ENCODE data around the gene GTPBP1. TPM values are rescaled to one million over a fixed set of nuclear protein-coding genes. Genes with fewer than 3 reads are reported as not detected.
A peak's percentile ranks its signal among the peaks of the same experiment; 100 is the strongest.

The GTPBP1 gene
- total RNA-seq, 1 donor from 2014 or later: 101 TPM

DNA sequence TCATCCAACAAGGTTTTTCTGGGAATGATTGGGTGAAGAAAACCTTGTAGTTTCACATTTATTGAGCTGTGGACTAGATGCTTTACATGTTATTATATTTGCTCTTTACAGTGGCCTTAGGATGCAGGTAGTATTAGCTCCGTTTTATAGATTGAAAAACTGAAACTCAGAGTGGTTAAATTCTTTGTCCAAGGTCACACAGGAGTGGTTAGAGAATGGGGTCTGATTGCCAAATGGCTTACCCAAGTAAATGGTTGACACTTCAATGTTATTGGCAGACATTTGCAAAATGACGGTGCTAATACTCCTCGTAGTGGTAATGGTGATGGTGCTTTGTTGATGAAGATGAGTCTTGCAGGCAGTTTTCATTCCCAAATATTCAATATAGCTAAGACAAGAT lies 2.2 kb downstream of the GTPBP1 start:
- H3K27ac Mint-ChIP-seq: no peak overlapping the region
- no peaks in the 10 kb centered on the region for H3K9me3 Mint-ChIP-seq
- intact Hi-C loops (cut with micrococcal nuclease): loop anchor here (5.0 to 10.0 kb wide), 3 partner anchors 133 to 313 kb away; partner anchors contain the start of genes DDX17 and DMC1
- no peaks in the 10 kb centered on the region for H3K27me3 Mint-ChIP-seq (ENCODE audit: low read depth)
- DNase-seq (ENCODE audit: low spot score): no peak
- peaks cover 58% of the 10 kb centered on the region for H3K4me1 Mint-ChIP-seq (ENCODE audit: low read depth)
- H3K36me3 Mint-ChIP-seq (ENCODE audit: low read depth): peaks cover 57% of the 10 kb centered on the region
- H3K4me3 Mint-ChIP-seq (ENCODE audit: low read depth): peak overlapping the region; percentile 91

DNA sequence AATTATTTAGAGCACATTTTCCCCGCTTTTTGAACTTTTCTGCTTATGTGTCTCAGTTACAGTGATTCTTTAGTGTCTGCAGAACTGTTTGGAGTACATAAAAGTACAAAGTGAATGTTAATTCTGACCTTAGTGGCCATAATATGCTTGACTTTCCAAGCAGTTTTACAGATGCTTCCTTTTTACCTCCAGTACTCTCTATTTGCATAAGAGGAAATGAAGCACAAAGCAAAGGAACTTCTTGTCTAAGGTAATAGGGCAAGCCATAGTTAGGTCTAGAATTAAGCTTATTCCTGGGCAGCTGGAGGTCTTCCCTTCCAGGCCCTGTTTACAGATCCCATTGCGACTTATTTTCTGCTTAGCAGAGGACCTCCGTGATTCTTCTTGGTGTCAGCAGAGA lies 3.6 kb downstream of the GTPBP1 start:
- H3K27ac Mint-ChIP-seq: no peak overlapping the region
- peaks cover 67% of the 10 kb centered on the region for H3K4me1 Mint-ChIP-seq (ENCODE audit: low read depth)

DNA sequence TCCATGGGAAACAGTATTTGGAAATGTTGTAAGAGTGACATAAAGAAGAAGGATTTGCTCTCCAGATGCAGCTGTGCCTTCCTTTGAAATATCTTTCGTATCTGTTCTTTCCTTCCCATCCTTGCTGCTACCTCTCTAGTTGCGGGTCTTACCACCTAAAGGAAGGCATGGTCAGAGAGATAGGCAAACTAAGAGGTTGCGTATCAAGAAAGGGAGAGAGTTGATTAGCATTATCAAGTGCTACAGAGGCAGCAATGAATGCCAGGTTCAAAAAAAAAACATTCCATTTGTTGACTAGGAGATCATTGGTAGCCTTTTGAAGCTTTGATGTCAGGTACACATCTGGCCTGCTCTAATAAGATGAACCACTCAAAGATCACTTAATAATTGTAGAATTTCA lies 4.6 kb downstream of the GTPBP1 start:
- H3K36me3 Mint-ChIP-seq (ENCODE audit: low read depth): peaks cover 71% of the 10 kb centered on the region

More for the DNA sequence above, 3.6 kb downstream of the GTPBP1 start:
- Mint-ChIP-seq H3K9me3 (no peaks in the 10 kb centered on the region), H3K4me3 (ENCODE audit: low read depth) (no peak overlapping the region), H3K36me3 (ENCODE audit: low read depth) (peaks cover 67% of the 10 kb centered on the region), H3K27me3 (ENCODE audit: low read depth) (no peaks in the 10 kb centered on the region)
- no peak for DNase-seq (ENCODE audit: low spot score)
- intact Hi-C loops (cut with micrococcal nuclease): loop anchor here (5.0 to 10.0 kb wide), 3 partner anchors 135 to 315 kb away; partner anchors contain the start of genes DDX17 and DMC1

DNA sequence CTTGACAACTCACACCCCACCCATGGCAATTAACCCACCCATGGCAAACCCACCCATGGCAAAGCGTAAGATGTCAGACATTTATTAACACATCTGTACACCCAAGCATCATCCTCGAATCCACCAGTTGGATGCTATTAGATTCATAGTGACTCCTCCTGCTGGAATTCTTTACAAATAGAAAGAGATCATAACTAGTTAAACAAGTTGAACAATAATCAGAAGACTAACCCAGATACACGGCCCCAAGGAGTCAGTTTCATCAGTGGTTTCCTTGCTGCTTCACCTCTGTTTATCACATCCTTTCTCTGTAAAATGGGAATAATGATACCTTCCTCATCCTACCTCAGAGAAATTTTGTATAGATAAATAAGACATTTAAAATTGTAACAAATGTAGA lies 5.1 kb downstream of the GTPBP1 start:
- Mint-ChIP-seq H3K4me3 (ENCODE audit: low read depth) (no peak overlapping the region), H3K4me1 (ENCODE audit: low read depth) (peaks cover 61% of the 10 kb centered on the region), H3K27ac (no peak overlapping the region), H3K27me3 (ENCODE audit: low read depth) (no peaks in the 10 kb centered on the region), H3K36me3 (ENCODE audit: low read depth) (peaks cover 71% of the 10 kb centered on the region), H3K9me3 (no peaks in the 10 kb centered on the region)
- DNase-seq (ENCODE audit: low spot score): no peak
- intact Hi-C loops (cut with micrococcal nuclease): no loop called here

More for the DNA sequence above, 4.6 kb downstream of the GTPBP1 start:
- peaks cover 61% of the 10 kb centered on the region for H3K4me1 Mint-ChIP-seq (ENCODE audit: low read depth)
- no peaks in the 10 kb centered on the region for H3K27me3 Mint-ChIP-seq (ENCODE audit: low read depth)
- H3K4me3 Mint-ChIP-seq (ENCODE audit: low read depth): no peak overlapping the region
- no peaks in the 10 kb centered on the region for H3K9me3 Mint-ChIP-seq
- intact Hi-C loops (cut with micrococcal nuclease): no loop called here
- no peak overlapping the region for H3K27ac Mint-ChIP-seq
- no peak for DNase-seq (ENCODE audit: low spot score)

DNA sequence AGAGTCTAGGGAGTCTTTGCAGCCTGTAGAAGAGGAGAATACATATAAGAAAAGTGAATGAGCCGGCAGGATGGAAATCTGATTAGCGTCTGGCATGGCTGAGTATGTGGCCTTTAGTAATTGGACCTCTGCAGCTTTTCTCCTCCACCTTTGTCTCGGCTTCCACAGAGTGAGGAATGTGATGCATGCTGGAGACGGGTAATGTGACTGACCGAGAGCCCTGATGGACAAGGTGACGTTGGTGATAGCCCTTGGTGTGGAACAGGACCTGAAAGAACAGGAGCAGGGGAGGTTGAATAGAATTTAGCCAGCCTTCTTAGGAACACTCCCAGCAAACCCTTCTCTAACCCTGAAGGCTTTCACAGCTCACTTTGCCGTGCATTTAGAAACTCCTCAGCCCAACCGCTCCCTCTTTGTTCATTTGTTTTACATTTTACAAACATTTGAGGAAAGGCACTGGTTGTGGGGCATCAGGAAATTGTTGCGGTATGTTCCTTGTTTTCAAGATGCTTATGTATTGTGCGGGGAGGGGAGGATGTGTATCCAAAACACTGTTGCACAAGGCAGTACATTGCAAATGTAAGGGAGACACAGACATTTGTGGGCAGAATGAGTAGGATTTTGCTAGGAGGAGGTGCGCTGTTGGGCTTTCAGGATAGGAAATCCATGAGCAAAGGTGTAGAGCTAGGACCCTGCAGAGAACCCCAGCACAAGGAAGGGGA lies 6.9 kb downstream of the GTPBP1 start:
- DNase-seq (ENCODE audit: low spot score): no peak
- Mint-ChIP-seq H3K27me3 (ENCODE audit: low read depth) (no peaks in the 10 kb centered on the region), H3K36me3 (ENCODE audit: low read depth) (peaks cover 72% of the 10 kb centered on the region), H3K4me3 (ENCODE audit: low read depth) (no peak overlapping the region), H3K9me3 (no peaks in the 10 kb centered on the region), H3K4me1 (ENCODE audit: low read depth) (peaks cover 49% of the 10 kb centered on the region), H3K27ac (peak overlapping the region; percentile 49)
- intact Hi-C loops (cut with micrococcal nuclease): no loop called here

DNA sequence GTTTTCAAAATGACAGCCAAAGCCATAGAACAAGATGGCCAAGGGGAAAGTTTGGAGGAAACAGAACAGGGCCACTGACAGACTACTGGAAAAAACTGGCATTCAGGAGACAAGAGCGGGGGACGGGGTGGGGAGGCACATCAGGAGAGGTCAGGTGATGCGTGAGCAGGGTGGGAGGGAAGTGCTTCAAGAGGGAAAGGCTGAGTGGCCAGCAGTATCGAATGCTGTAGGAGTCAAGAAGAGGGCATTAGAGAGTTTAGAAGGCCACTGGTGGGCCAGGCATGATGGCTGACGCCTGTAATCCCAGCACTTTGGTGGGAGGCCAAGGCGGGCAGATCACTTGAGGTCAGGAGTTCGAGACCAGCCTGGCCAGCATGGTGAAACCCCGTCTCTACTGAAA lies 8.2 kb downstream of the GTPBP1 start:
- H3K4me1 Mint-ChIP-seq (ENCODE audit: low read depth): peaks cover 41% of the 10 kb centered on the region
- H3K27ac Mint-ChIP-seq: no peak overlapping the region
- DNase-seq (ENCODE audit: low spot score): no peak
- intact Hi-C loops (cut with micrococcal nuclease): no loop called here
- H3K27me3 Mint-ChIP-seq (ENCODE audit: low read depth): no peaks in the 10 kb centered on the region
- peaks cover 73% of the 10 kb centered on the region for H3K36me3 Mint-ChIP-seq (ENCODE audit: low read depth)
- no peaks in the 10 kb centered on the region for H3K9me3 Mint-ChIP-seq
- no peak overlapping the region for H3K4me3 Mint-ChIP-seq (ENCODE audit: low read depth)

DNA sequence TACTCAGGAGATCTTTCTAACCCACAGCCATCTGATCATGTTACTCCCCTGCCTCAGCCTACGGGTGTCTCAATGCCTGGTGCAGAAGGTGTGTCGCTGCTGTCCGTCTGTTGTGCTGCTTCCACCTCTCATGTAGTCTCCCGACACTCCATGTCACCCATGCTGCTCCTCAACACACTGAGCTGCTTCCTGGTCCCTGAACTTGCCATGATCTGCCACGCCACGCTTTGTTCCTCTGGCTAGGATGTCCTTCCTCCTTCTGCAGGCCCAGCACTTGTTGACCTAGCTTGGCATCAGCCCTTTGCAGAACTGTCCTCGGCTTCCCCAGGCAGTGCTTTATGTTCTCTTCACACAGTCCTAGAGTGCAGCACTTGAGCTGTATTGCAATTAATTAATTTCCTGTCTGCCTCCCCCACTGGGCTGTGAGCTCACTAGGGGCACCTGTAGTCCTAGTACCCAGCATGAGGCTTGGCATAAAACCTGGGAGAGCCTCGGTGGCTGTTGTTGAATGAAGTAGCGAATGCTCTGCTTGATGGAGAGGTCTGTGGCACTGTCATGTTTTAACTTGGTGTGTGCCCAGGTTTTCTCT lies 9.5 kb downstream of the GTPBP1 start:
- Mint-ChIP-seq H3K27ac (no peak overlapping the region), H3K4me1 (ENCODE audit: low read depth) (peaks cover 33% of the 10 kb centered on the region), H3K4me3 (ENCODE audit: low read depth) (no peak overlapping the region), H3K36me3 (ENCODE audit: low read depth) (peaks cover 66% of the 10 kb centered on the region), H3K9me3 (no peaks in the 10 kb centered on the region), H3K27me3 (ENCODE audit: low read depth) (no peaks in the 10 kb centered on the region)
- intact Hi-C loops (cut with micrococcal nuclease): no loop called here
- no peak for DNase-seq (ENCODE audit: low spot score)

DNA sequence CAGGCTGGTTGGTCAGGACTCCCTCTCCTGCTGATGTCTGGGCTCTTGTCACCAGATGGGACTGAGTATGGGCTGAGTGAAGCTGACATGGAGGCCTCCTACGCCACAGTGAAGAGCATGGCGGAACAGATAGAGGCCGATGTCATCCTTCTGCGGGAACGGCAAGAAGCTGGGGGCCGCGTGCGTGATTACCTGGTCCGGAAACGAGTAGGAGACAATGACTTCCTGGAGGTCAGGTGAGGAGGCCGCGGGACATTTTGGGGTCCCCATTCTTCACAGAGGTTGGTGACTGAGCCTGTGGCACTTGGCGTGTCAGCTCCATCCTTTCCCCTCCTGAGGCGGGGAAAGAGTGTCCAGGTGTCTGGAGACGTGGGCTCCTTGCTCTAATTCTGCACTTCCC lies 10.1 kb downstream of the GTPBP1 start:
- Mint-ChIP-seq H3K4me1 (ENCODE audit: low read depth) (peaks cover 27% of the 10 kb centered on the region), H3K27ac (no peak overlapping the region), H3K4me3 (ENCODE audit: low read depth) (no peak overlapping the region), H3K9me3 (no peaks in the 10 kb centered on the region), H3K36me3 (ENCODE audit: low read depth) (peaks cover 66% of the 10 kb centered on the region), H3K27me3 (ENCODE audit: low read depth) (no peaks in the 10 kb centered on the region)
- no peak for DNase-seq (ENCODE audit: low spot score)
- intact Hi-C loops (cut with micrococcal nuclease): no loop called here

DNA sequence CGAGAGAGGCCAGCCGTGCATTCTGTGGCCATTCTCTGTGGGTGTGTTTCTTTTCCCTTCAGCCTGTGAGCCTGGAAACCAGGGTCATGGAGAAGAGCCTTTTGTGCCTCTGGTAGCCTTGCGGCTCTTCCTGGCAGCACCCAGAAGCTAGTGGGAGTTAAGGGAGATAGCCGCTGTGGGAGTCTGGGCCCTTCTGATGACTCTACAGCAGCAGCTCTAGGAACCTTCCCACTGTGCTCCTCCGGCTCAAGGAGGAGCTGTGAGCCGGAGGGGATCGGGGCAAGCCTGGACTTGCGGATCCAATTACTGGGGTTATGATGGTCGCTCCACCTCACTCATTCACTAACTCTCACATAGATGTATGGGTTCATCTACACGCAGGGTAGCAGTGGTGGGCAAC lies 10.5 kb downstream of the GTPBP1 start:
- no peak overlapping the region for H3K4me3 Mint-ChIP-seq (ENCODE audit: low read depth)
- H3K4me1 Mint-ChIP-seq (ENCODE audit: low read depth): peaks cover 24% of the 10 kb centered on the region
- H3K27me3 Mint-ChIP-seq (ENCODE audit: low read depth): no peaks in the 10 kb centered on the region
- no peak for DNase-seq (ENCODE audit: low spot score)
- intact Hi-C loops (cut with micrococcal nuclease): no loop called here
- peak overlapping the region; percentile 19 for H3K27ac Mint-ChIP-seq
- no peaks in the 10 kb centered on the region for H3K9me3 Mint-ChIP-seq
- H3K36me3 Mint-ChIP-seq (ENCODE audit: low read depth): peaks cover 64% of the 10 kb centered on the region

DNA sequence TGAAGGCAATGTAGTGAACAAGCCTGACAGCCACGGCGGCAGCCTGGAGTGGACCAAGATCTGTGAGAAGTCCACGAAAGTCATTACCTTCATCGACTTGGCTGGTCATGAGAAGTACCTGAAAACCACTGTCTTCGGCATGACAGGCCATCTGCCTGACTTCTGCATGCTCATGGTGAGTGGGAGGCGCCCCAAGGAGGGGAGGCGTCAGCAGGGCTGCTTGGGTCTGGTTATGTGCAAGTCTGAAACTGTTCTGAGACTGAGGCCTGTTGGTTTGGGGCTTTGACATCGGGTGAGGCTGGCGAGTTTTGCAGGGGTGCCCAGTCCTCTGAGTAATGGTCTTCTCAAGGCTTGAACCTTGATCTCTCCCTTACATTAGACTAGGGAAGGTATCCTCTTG lies 11.1 kb downstream of the GTPBP1 start:
- Mint-ChIP-seq H3K27ac (no peak overlapping the region), H3K36me3 (ENCODE audit: low read depth) (peaks cover 66% of the 10 kb centered on the region)

DNA sequence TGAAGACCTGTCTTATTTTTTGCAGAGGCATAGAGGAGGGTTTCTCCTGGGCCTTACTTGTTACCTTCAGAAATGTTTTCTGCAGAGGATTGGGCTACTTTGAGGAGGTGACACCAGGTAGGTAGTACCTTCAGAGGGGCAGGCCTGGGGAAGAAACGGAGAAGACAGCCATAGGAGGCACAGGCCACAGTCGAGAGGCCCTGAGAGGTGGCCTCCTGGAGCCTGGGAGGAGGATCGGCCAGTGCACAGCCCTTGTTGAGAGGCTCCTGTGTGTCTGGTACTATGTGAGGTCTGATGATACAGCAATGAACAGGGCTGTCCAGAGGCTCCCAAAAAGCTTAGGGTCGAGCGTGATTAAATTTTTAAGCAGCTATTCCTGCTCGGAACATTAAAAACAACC lies 11.5 kb downstream of the GTPBP1 start:
- H3K27ac Mint-ChIP-seq: no peak overlapping the region
- H3K27me3 Mint-ChIP-seq (ENCODE audit: low read depth): no peaks in the 10 kb centered on the region
- intact Hi-C loops (cut with micrococcal nuclease): no loop called here

More for the DNA sequence above, 11.1 kb downstream of the GTPBP1 start:
- H3K4me3 Mint-ChIP-seq (ENCODE audit: low read depth): no peak overlapping the region
- H3K27me3 Mint-ChIP-seq (ENCODE audit: low read depth): no peaks in the 10 kb centered on the region
- no peaks in the 10 kb centered on the region for H3K9me3 Mint-ChIP-seq
- intact Hi-C loops (cut with micrococcal nuclease): no loop called here
- peaks cover 23% of the 10 kb centered on the region for H3K4me1 Mint-ChIP-seq (ENCODE audit: low read depth)
- DNase-seq (ENCODE audit: low spot score): no peak

DNA sequence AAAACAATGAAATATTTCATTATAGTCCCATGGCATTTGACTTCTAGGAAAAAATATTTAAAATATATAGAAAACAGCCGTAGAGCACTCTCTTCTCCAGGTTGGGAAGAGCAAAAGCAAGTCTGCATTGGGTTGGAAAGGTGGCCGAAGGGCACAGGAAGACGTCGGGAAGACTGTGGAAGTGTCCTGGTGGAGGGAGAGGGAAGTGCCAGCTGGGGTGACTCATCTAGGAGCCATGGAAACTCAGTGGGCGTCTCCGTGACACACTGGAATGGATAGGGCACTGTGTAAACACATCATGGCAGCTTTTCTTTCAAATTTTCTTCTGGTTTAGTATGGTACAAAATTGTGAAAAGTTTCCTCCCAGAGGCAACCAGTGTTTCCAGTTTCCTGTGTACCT lies 12.7 kb downstream of the GTPBP1 start:
- H3K4me3 Mint-ChIP-seq (ENCODE audit: low read depth): no peak overlapping the region
- no peak for DNase-seq (ENCODE audit: low spot score)
- H3K36me3 Mint-ChIP-seq (ENCODE audit: low read depth): peaks cover 66% of the 10 kb centered on the region
- H3K4me1 Mint-ChIP-seq (ENCODE audit: low read depth): peaks cover 10% of the 10 kb centered on the region
- no peaks in the 10 kb centered on the region for H3K27me3 Mint-ChIP-seq (ENCODE audit: low read depth)
- no peaks in the 10 kb centered on the region for H3K9me3 Mint-ChIP-seq
- no peak overlapping the region for H3K27ac Mint-ChIP-seq
- intact Hi-C loops (cut with micrococcal nuclease): no loop called here

More for the DNA sequence above, 11.5 kb downstream of the GTPBP1 start:
- no peak for DNase-seq (ENCODE audit: low spot score)
- H3K36me3 Mint-ChIP-seq (ENCODE audit: low read depth): peaks cover 66% of the 10 kb centered on the region
- H3K9me3 Mint-ChIP-seq: no peaks in the 10 kb centered on the region
- no peak overlapping the region for H3K4me3 Mint-ChIP-seq (ENCODE audit: low read depth)
- peaks cover 20% of the 10 kb centered on the region for H3K4me1 Mint-ChIP-seq (ENCODE audit: low read depth)

DNA sequence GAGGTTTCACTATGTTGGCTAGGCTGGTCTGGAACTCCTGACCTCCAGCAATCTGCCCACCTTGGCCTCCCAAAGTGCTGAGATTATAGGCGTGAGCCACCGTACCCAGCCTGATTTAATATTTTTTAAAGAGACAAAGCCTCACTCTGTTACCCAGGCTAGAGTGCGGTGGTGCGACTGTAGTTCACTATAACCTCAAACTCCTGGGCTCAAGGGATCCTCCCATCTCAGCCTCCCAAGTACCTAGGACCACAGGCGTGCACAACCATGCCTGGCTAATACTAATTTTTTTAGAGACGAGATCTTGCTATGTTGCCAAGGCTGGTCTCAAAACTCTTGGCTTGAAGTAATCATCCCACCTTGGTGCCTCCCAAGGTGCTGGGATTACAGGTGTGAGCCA lies 13.5 kb downstream of the GTPBP1 start:
- H3K4me3 Mint-ChIP-seq (ENCODE audit: low read depth): no peak overlapping the region
- H3K4me1 Mint-ChIP-seq (ENCODE audit: low read depth): peaks cover 5% of the 10 kb centered on the region
- no peaks in the 10 kb centered on the region for H3K9me3 Mint-ChIP-seq
- intact Hi-C loops (cut with micrococcal nuclease): no loop called here
- H3K27ac Mint-ChIP-seq: no peak overlapping the region
- peaks cover 68% of the 10 kb centered on the region for H3K36me3 Mint-ChIP-seq (ENCODE audit: low read depth)
- no peak for DNase-seq (ENCODE audit: low spot score)
- H3K27me3 Mint-ChIP-seq (ENCODE audit: low read depth): no peaks in the 10 kb centered on the region
